Activated CD4-positive, alpha-beta memory T cell treated with anti-CD3 and anti-CD28 coated beads for 36 hours (primary cell): ENCODE results near the gene EDNRA. TPM values are rescaled to one million over a fixed set of nuclear protein-coding genes. Genes with fewer than 3 reads are reported as not detected.

Experiments
- CTCF ChIA-PET: fragments of 350-600 bp; sonication (Branson Sonifier 250); formaldehyde crosslinking; loops from one replicate; lab custom pipeline; 2021; ENCODE audit warnings: antibody characterized with exemption, inconsistent platforms; lab: Charles Lee
- POLR2A ChIA-PET: fragments of 350-600 bp; sonication (Branson Sonifier 250); formaldehyde crosslinking; loops from one replicate; lab custom pipeline; 2021; ENCODE audit warnings: antibody characterized with exemption; lab: Charles Lee
- DNase-seq: peaks from one replicate; pipeline ENCODE4 v3.0.0-alpha.2; 2020
- H3K27ac Mint-ChIP-seq: one replicate; pipeline ENCODE4 v1.8.0; 2021; ENCODE audit warnings: mixed read lengths
- H3K27me3 Mint-ChIP-seq: one replicate; pipeline ENCODE4 v1.8.0; 2021; ENCODE audit warnings: mixed read lengths
- H3K36me3 Mint-ChIP-seq: one replicate; pipeline ENCODE4 v1.8.0; 2021; ENCODE audit warnings: mixed read lengths
- H3K4me1 Mint-ChIP-seq: one replicate; pipeline ENCODE4 v1.8.0; 2021; ENCODE audit warnings: low read depth, mixed read lengths
- H3K4me3 Mint-ChIP-seq: one replicate; pipeline ENCODE4 v1.8.0; 2021; ENCODE audit warnings: mild to moderate bottlenecking, mixed read lengths
- H3K9me3 Mint-ChIP-seq: one replicate; pipeline ENCODE4 v1.8.0; 2021; ENCODE audit warnings: mixed read lengths
- intact Hi-C: fragments of 100-400 bp; cut with micrococcal nuclease; formaldehyde crosslinking; loops from one replicate; pipeline ENCODE4 v1.15.1; 2023
- total RNA-seq, 2 experiments: library from RNA; stranded (reverse); gene quantifications; one replicate each; pipeline ENCODE4 v1.2.3, GENCODE V29; 2021

The EDNRA gene
- total RNA-seq, 2 experiments from 2014 or later = not detected

DNA sequence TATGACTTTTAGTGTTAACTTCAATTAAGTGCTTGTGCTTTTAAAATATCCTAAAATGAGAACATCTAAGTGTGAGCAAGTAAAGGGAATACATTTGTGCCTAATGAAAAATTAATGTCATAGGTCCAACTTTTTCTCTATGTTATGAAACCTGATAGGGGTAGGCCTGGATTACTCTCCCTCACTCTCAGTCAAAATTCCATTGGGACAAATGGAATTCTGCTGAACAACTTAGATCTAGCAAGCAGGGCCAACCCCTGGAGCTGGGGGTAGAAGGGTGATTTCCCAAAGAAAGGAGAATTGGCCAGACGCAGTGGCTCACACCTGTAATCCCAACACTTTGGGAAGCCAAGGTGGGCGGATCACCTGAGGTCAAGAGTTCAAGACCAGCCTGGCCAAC lies 67.4 kb downstream of the EDNRA start:
- no peak overlapping the region for H3K27ac Mint-ChIP-seq
- ChIA-PET POLR2A (no interaction called here), CTCF (interaction anchor here (1.0 to 1.3 kb wide), 2 partner anchors 29 to 319 kb away, joined by 3 to 4 read pairs; no protein-coding TSS in a partner anchor)
- peaks cover 4% of the 10 kb centered on the region for H3K36me3 Mint-ChIP-seq
- no peaks in the 10 kb centered on the region for H3K27me3 Mint-ChIP-seq
- DNase-seq = no peak
- H3K4me1 Mint-ChIP-seq = peaks cover 16% of the 10 kb centered on the region
- intact Hi-C loops = no loop called here
- H3K4me3 Mint-ChIP-seq = no peak overlapping the region
- peaks cover 8% of the 10 kb centered on the region for H3K9me3 Mint-ChIP-seq

DNA sequence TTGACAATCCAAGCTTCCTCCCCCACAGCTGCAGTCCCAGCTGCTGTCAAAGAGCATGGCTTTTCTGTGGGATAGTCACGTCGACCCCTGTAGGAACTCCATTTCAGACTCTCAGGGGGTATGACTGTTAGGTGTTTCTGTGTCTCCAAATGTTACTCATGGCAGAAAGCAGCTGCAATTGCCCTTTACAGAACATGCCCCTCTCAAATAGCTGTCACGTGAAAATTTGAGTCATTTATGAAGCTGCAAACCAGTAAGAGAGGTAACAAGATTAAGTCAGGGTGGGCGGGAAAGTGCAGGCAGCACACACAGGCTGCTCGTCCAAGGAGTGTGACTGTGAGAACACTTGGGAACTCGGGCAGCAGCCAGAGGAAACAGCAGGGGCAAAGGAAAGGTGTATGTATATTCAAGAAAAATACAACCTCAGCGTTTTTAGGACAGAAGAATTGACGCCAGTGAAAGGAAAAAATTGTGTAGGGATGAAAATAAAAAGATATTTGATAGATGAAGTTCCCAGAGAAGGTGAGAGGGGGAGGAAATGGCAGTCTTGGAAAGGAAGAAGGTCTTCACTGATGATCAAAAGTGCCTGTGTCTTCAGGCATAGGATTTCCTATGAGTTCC lies 69.8 kb downstream of the EDNRA start:
- H3K36me3 Mint-ChIP-seq = peaks cover 4% of the 10 kb centered on the region
- H3K4me3 Mint-ChIP-seq = no peak overlapping the region
- H3K27ac Mint-ChIP-seq = no peak overlapping the region
- H3K4me1 Mint-ChIP-seq = peaks cover 16% of the 10 kb centered on the region
- H3K9me3 Mint-ChIP-seq = peaks cover 8% of the 10 kb centered on the region
- POLR2A ChIA-PET = no interaction called here
- intact Hi-C loops = no loop called here
- CTCF ChIA-PET = interaction anchor here (1.4 kb wide), 1 partner anchor 32 kb away, joined by 4 read pairs; no protein-coding TSS in a partner anchor
- peak; percentile 24 for DNase-seq
- peaks cover 4% of the 10 kb centered on the region for H3K27me3 Mint-ChIP-seq

- intact Hi-C loops = no loop called here
- DNase-seq = no peak
- ChIA-PET POLR2A (no interaction called here), CTCF (no interaction called here)
- Mint-ChIP-seq H3K9me3 (no peaks in the 10 kb centered on the region), H3K27ac (no peak overlapping the region), H3K27me3 (peaks cover 2% of the 10 kb centered on the region), H3K4me3 (no peak overlapping the region), H3K4me1 (no peaks in the 10 kb centered on the region), H3K36me3 (no peaks in the 10 kb centered on the region)
Observed at GRCh38 chr4:147560625-147561024, 79.7 kb downstream of the EDNRA start.

DNA sequence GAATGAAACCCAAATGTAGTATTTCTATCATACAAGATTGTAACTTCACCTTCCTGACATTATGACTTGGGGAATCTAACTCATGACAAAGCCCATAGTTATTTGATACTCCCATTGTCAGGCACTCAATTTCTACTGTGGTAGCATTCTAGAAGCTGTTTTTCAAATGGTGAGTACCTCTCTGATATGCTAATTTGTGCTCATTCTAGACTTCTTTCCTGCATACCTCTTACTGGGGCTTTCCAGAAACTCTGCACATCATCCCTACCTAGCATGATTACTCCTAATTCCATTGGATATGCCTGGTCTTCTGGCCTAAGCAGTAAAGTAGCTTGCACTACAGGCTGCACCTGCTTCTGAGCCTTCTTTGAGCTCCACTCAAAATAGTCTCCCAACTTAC lies 85.9 kb downstream of the EDNRA start:
- ChIA-PET CTCF (no interaction called here), POLR2A (no interaction called here)
- H3K36me3 Mint-ChIP-seq = no peaks in the 10 kb centered on the region
- intact Hi-C loops = no loop called here
- no peak overlapping the region for H3K4me3 Mint-ChIP-seq
- H3K27ac Mint-ChIP-seq = no peak overlapping the region
- H3K27me3 Mint-ChIP-seq = peaks cover 14% of the 10 kb centered on the region
- H3K4me1 Mint-ChIP-seq = no peaks in the 10 kb centered on the region
- no peaks in the 10 kb centered on the region for H3K9me3 Mint-ChIP-seq
- no peak for DNase-seq

GRCh38 chr4:147567276-147567675 lies 86.4 kb downstream of the EDNRA start:
- DNase-seq = no peak
- H3K27ac Mint-ChIP-seq = no peak overlapping the region
- no peaks in the 10 kb centered on the region for H3K4me1 Mint-ChIP-seq
- H3K4me3 Mint-ChIP-seq = no peak overlapping the region
- intact Hi-C loops = no loop called here
- no peaks in the 10 kb centered on the region for H3K9me3 Mint-ChIP-seq
- peaks cover 14% of the 10 kb centered on the region for H3K27me3 Mint-ChIP-seq
- POLR2A ChIA-PET = no interaction called here
- CTCF ChIA-PET = interaction anchor here (1.0 kb wide), 1 partner anchor 48 kb away, joined by 3 read pairs; no protein-coding TSS in a partner anchor
- no peaks in the 10 kb centered on the region for H3K36me3 Mint-ChIP-seq

- DNase-seq = no peak
- Mint-ChIP-seq H3K27ac (no peak overlapping the region), H3K27me3 (peaks cover 14% of the 10 kb centered on the region), H3K36me3 (no peaks in the 10 kb centered on the region), H3K9me3 (no peaks in the 10 kb centered on the region), H3K4me3 (no peak overlapping the region), H3K4me1 (no peaks in the 10 kb centered on the region)
- intact Hi-C loops = no loop called here
- ChIA-PET POLR2A (no interaction called here), CTCF (interaction anchor here (1.1 kb wide), 1 partner anchor 296 kb away, joined by 3 read pairs; no protein-coding TSS in a partner anchor)
Observed at GRCh38 chr4:147570616-147571015, 89.7 kb downstream of the EDNRA start.

GRCh38 chr4:147571036-147571770 lies 90.3 kb downstream of the EDNRA start:
- no peak for DNase-seq
- Mint-ChIP-seq H3K27ac (no peak overlapping the region), H3K27me3 (peaks cover 16% of the 10 kb centered on the region), H3K9me3 (no peaks in the 10 kb centered on the region), H3K36me3 (no peaks in the 10 kb centered on the region), H3K4me1 (no peaks in the 10 kb centered on the region), H3K4me3 (no peak overlapping the region)
- ChIA-PET POLR2A (no interaction called here), CTCF (interaction anchor here (1.1 to 1.3 kb wide), 2 partner anchors 53 to 296 kb away, joined by 3 read pairs; no protein-coding TSS in a partner anchor)
- intact Hi-C loops = no loop called here

- CTCF ChIA-PET = no interaction called here
- Mint-ChIP-seq H3K4me1 (no peaks in the 10 kb centered on the region), H3K4me3 (no peak overlapping the region), H3K9me3 (peaks cover 3% of the 10 kb centered on the region), H3K27ac (no peak overlapping the region), H3K36me3 (no peaks in the 10 kb centered on the region), H3K27me3 (peaks cover 2% of the 10 kb centered on the region)
- no peak for DNase-seq
- intact Hi-C loops = no loop called here
- POLR2A ChIA-PET = no interaction called here
Observed at GRCh38 chr4:147576084-147576483, 95.2 kb downstream of the EDNRA start.

GRCh38 chr4:147578051-147578476 lies 97.2 kb downstream of the EDNRA start:
- intact Hi-C loops = no loop called here
- CTCF ChIA-PET = no interaction called here
- Mint-ChIP-seq H3K4me1 (no peaks in the 10 kb centered on the region), H3K27me3 (peaks cover 5% of the 10 kb centered on the region), H3K9me3 (peaks cover 3% of the 10 kb centered on the region), H3K36me3 (no peaks in the 10 kb centered on the region), H3K27ac (no peak overlapping the region), H3K4me3 (no peak overlapping the region)
- no peak for DNase-seq
- POLR2A ChIA-PET = no interaction called here

GRCh38 chr4:147578593-147578992 lies 97.7 kb downstream of the EDNRA start:
- H3K9me3 Mint-ChIP-seq = peaks cover 3% of the 10 kb centered on the region
- intact Hi-C loops = no loop called here
- no peak overlapping the region for H3K4me3 Mint-ChIP-seq
- H3K27me3 Mint-ChIP-seq = peaks cover 5% of the 10 kb centered on the region
- no peak overlapping the region for H3K27ac Mint-ChIP-seq
- POLR2A ChIA-PET = no interaction called here
- no peaks in the 10 kb centered on the region for H3K4me1 Mint-ChIP-seq
- DNase-seq = no peak
- CTCF ChIA-PET = no interaction called here
- no peaks in the 10 kb centered on the region for H3K36me3 Mint-ChIP-seq

DNA sequence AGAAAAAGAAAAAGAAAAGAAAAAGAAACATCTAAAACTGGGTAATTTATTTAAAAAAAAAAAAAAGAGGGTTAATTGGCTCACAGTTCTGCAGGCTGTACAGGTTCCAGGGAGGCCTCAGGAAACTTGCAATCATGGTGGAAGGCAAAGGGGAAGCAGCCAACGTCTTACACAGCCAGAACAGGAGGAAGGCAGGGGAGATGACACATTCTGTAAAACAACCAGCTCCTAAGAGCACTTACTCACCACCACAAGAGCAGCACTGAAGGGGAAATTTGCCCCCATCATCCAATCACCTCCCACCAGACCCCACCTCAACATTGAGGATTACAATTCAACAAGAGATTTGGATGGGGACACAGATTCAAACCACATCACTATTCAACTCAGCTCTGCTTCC lies 99.5 kb downstream of the EDNRA start:
- POLR2A ChIA-PET = no interaction called here
- intact Hi-C loops = no loop called here
- H3K9me3 Mint-ChIP-seq = peaks cover 10% of the 10 kb centered on the region
- H3K4me1 Mint-ChIP-seq = no peaks in the 10 kb centered on the region
- no peak for DNase-seq
- no peak overlapping the region for H3K4me3 Mint-ChIP-seq
- H3K27me3 Mint-ChIP-seq = peaks cover 11% of the 10 kb centered on the region
- CTCF ChIA-PET = interaction anchor here (1.4 kb wide), 1 partner anchor 9 kb away, joined by 3 read pairs; no protein-coding TSS in a partner anchor
- H3K27ac Mint-ChIP-seq = no peak overlapping the region
- H3K36me3 Mint-ChIP-seq = no peaks in the 10 kb centered on the region

DNA sequence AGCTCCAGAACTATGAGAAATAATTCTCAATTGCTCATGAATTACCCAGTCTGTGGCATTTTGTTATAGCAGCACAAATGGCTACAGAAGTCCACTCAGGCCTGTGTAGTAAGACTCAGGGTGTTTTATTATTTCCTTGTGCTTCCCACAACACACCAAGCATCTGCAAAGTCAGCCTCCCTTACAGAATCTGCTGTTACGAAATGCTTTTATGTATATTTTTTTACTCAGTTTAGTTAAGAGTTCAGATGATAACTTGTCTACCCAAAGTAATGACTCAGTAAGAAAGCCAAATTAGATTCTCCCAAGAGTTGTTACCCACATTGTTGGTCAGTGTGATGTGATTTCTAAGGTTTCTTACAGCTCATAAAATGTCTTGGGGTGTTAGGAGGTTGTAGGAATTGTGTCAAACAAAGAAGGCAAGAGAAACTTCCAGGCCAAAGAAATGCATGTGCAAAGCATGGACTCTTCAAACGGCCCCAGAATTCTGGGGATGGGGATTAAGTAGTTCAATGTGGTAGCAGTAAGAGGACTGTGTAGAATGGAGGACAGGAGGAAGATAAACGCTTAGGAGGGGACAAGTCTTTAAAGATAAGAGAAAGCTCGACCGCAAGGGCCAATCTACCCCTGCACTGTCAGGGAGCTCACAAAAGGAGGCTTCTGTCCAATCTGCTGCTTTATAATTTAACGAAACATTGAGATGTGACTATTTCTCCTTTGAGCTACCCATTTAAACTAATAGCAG lies 100.9 kb downstream of the EDNRA start:
- Mint-ChIP-seq H3K4me3 (no peak overlapping the region), H3K4me1 (no peaks in the 10 kb centered on the region)
- intact Hi-C loops = no loop called here

More for the DNA sequence above, 100.9 kb downstream of the EDNRA start:
- H3K27me3 Mint-ChIP-seq = peaks cover 14% of the 10 kb centered on the region
- DNase-seq = no peak
- POLR2A ChIA-PET = no interaction called here
- no peaks in the 10 kb centered on the region for H3K36me3 Mint-ChIP-seq
- CTCF ChIA-PET = interaction anchor here (0.9 kb wide), 1 partner anchor 284 kb away, joined by 3 read pairs; no protein-coding TSS in a partner anchor
- no peak overlapping the region for H3K27ac Mint-ChIP-seq
- H3K9me3 Mint-ChIP-seq = peaks cover 11% of the 10 kb centered on the region
